Measurements from ENCODE around the gene SLC43A2.

SLC43A2 gene

GRCh38 chr17:1606352-1606985 lies 22.2 kb downstream of the SLC43A2 start:
- TF ChIP-seq POU6F1 (CRISPR knock-in tag; IDR thresholded peaks at IDR 0.05; ENCODE audit: borderline replicate concordance, low read depth) (no peak), ZFP3 (CRISPR knock-in tag; IDR thresholded peaks at IDR 0.05) (no peak), ZNF70 (CRISPR knock-in tag; IDR thresholded peaks at IDR 0.05) (no peak), ZC3H10 (CRISPR knock-in tag; IDR thresholded peaks at IDR 0.05) (no peak), OSR1 (CRISPR knock-in tag; IDR thresholded peaks at IDR 0.05) (no peak), ISL1 (CRISPR knock-in tag; IDR thresholded peaks at IDR 0.05) (no peak), PATZ1 (CRISPR knock-in tag; IDR thresholded peaks at IDR 0.05; ENCODE audit: borderline replicate concordance) (no peak), ESRRG (CRISPR knock-in tag; IDR thresholded peaks at IDR 0.05) (no peak), PPARA (CRISPR knock-in tag; IDR thresholded peaks at IDR 0.05; ENCODE audit: borderline replicate concordance) (no peak), SNAI2 (CRISPR knock-in tag; IDR thresholded peaks at IDR 0.05) (no peak), CREB5 (CRISPR knock-in tag; IDR thresholded peaks at IDR 0.05; ENCODE audit: low read depth) (no peak), ZNF565 (CRISPR knock-in tag; conservative IDR thresholded peaks at IDR 0.05; ENCODE audit: low read depth) (no peak), RARB (CRISPR knock-in tag; IDR thresholded peaks at IDR 0.05) (no peak), TCF4 (CRISPR knock-in tag; IDR thresholded peaks at IDR 0.05; ENCODE audit: borderline replicate concordance) (no peak), TOX (CRISPR knock-in tag; IDR thresholded peaks at IDR 0.05; ENCODE audit: borderline replicate concordance) (no peak), GLIS3 (CRISPR knock-in tag; IDR thresholded peaks at IDR 0.05) (no peak), BACH2 (CRISPR knock-in tag; IDR thresholded peaks at IDR 0.05; ENCODE audit: borderline replicate concordance) (no peak), TSHZ2 (CRISPR knock-in tag; IDR thresholded peaks at IDR 0.05) (no peak), ARNTL (CRISPR knock-in tag; IDR thresholded peaks at IDR 0.05; ENCODE audit: borderline replicate concordance, low read depth) (no peak)
- ATAC-seq = no peak

- ATAC-seq = no peak
- no peak for TF ChIP-seq BACH2 (CRISPR knock-in tag; IDR thresholded peaks at IDR 0.05; ENCODE audit: borderline replicate concordance)
- no peak for TF ChIP-seq ZNF565 (CRISPR knock-in tag; conservative IDR thresholded peaks at IDR 0.05; ENCODE audit: low read depth)
- no peak for TF ChIP-seq ZC3H10 (CRISPR knock-in tag; IDR thresholded peaks at IDR 0.05)
- no peak for TF ChIP-seq OSR1 (CRISPR knock-in tag; IDR thresholded peaks at IDR 0.05)
- TF ChIP-seq CSRNP3 (CRISPR knock-in tag; IDR thresholded peaks at IDR 0.05) = no peak
- TF ChIP-seq PPARA (CRISPR knock-in tag; IDR thresholded peaks at IDR 0.05; ENCODE audit: borderline replicate concordance) = no peak
- no peak for TF ChIP-seq ISL1 (CRISPR knock-in tag; IDR thresholded peaks at IDR 0.05)
- TF ChIP-seq POU6F1 (CRISPR knock-in tag; IDR thresholded peaks at IDR 0.05; ENCODE audit: borderline replicate concordance, low read depth) = no peak
- no peak for TF ChIP-seq SNAI2 (CRISPR knock-in tag; IDR thresholded peaks at IDR 0.05)
- TF ChIP-seq ZNF70 (CRISPR knock-in tag; IDR thresholded peaks at IDR 0.05) = no peak
- TF ChIP-seq TCF4 (CRISPR knock-in tag; IDR thresholded peaks at IDR 0.05; ENCODE audit: borderline replicate concordance) = no peak
- no peak for TF ChIP-seq TSHZ2 (CRISPR knock-in tag; IDR thresholded peaks at IDR 0.05)
- TF ChIP-seq ZFP30 (CRISPR knock-in tag; IDR thresholded peaks at IDR 0.05) = no peak
- TF ChIP-seq ARNTL (CRISPR knock-in tag; IDR thresholded peaks at IDR 0.05; ENCODE audit: borderline replicate concordance, low read depth) = no peak
- no peak for TF ChIP-seq CSDC2 (CRISPR knock-in tag; IDR thresholded peaks at IDR 0.05)
- TF ChIP-seq CREB5 (CRISPR knock-in tag; IDR thresholded peaks at IDR 0.05; ENCODE audit: low read depth) = no peak
Measured at GRCh38 chr17:1605681-1606351, 22.8 kb downstream of the SLC43A2 start.

All from SK-N-SH treated with all-trans-retinoic acid at 6 μM for 48 hours (cell line).